CD4-positive, alpha-beta T cell treated with Interleukin-15 for 1 hour (primary cell): ENCODE measurements around the gene RAX2.

Source experiments
- DNase-seq: peaks from one replicate; pipeline ENCODE4 v3.0.0-alpha.2; 2020

The RAX2 gene

DNA sequence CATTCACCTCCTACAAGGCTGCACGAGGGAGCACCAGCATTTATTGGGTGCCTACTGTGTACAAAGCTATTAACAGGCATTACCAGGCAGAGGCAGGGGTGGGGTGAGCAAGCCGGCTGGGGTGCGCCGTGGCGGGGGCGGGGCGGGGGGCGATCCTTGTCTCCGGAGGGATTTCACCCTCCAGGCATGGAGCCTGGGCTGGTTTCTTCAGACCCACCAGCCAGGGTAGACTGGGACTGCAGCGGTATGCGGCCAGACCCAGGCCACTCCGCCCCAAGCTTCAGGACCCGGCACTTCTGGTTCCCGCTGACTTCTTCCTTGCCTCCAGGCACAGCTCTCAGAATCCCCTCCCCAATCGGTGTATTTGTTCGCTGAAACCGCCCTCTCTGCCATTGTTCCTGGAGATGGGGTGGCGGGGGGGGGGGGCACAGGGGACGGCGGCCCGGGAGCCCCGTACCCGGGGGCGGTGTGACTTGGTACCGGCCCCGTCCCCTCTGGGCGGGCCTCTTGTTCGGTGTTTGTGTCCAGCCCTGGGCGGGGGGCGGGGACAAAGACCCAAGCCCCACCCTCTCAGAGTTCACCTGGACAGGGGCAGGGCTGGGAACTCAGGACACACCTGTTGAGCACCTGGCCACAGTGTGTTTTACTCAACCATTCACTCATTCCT is 49.5 kb downstream of the RAX2 start:
- no peak for DNase-seq

- DNase-seq = no peak
Measured at GRCh38 chr19:3721887-3722442, 50.1 kb downstream of the RAX2 start.

- DNase-seq = peak; percentile 89
Measured at GRCh38 chr19:3721131-3721886, 50.7 kb downstream of the RAX2 start.

GRCh38 chr19:3720349-3720917 is 51.6 kb downstream of the RAX2 start:
- DNase-seq = no peak

- DNase-seq = no peak
Measured at GRCh38 chr19:3719868-3720267, 52.2 kb downstream of the RAX2 start.
